SK-N-SH (cell line): ENCODE data around the gene OR2B3.

Experiments
- CTCF ChIP-seq: fragments of 200-600 bp; sonication (generic); IDR thresholded peaks from 2 replicates; pipeline ENCODE4 v1.6.1; 2017; ENCODE audit warnings: antibody characterized with exemption, mild to moderate bottlenecking, moderate library complexity
- EP300 ChIP-seq, 2 experiments: IDR thresholded peaks; 2 replicates each; pipeline versions ENCODE4 v1.4.0 to v1.6.1; 2012; ENCODE audit warnings: borderline replicate concordance in 1 of 2, low read depth in 1 of 2, low read length in 1 of 2
- MAX ChIP-seq: IDR thresholded peaks from 2 replicates; pipeline ENCODE4 v1.4.0; 2012; ENCODE audit warnings: low read depth
- POLR2AphosphoS5 ChIP-seq: IDR thresholded peaks from 2 replicates; pipeline ENCODE4 v1.6.1; 2012; ENCODE audit warnings: low read depth, low read length
- RAD21 ChIP-seq: IDR thresholded peaks from 2 replicates; pipeline ENCODE4 v1.6.1; 2012; ENCODE audit warnings: mild to moderate bottlenecking, low read length
- SIN3A ChIP-seq: IDR thresholded peaks from 2 replicates; pipeline ENCODE4 v1.6.1; 2012; ENCODE audit warnings: low read depth, mild to moderate bottlenecking, low read length, moderate library complexity, borderline replicate concordance
- USF2 ChIP-seq: fragments of 150-350 bp; IDR thresholded peaks from 2 replicates; pipeline ENCODE4 v1.6.1; 2017; ENCODE audit warnings: antibody characterized with exemption, low read length, low read depth, borderline replicate concordance

- TF ChIP-seq CTCF: no peak
- no peak for TF ChIP-seq RAD21
- TF ChIP-seq EP300 (IDR thresholded peaks at IDR 0.05; ENCODE audit: borderline replicate concordance in 1 of 2, low read depth in 1 of 2, low read length in 1 of 2): no peak
- no peak for TF ChIP-seq MAX
- no peak for TF ChIP-seq SIN3A
- TF ChIP-seq USF2: no peak
- TF ChIP-seq POLR2AphosphoS5: no peak
Observed at GRCh38 chr6:29079203-29079602, 7.9 kb downstream of the OR2B3 start.
